ENCODE measurements around the gene CHD3. TPM values are rescaled to one million over a fixed set of nuclear protein-coding genes. Genes with fewer than 3 reads are reported as not detected.
A peak's percentile ranks its signal among the peaks of the same experiment; 100 is the strongest.
"Not testable (repeated sequence)": the region's sequence is repeated elsewhere in the genome, so short reads cannot be mapped to it uniquely, and the experiment has no call there.

Gene CHD3
- total RNA-seq, 4 donors from 2014 or later = 78.9 to 117 (median 91.4) TPM

DNA sequence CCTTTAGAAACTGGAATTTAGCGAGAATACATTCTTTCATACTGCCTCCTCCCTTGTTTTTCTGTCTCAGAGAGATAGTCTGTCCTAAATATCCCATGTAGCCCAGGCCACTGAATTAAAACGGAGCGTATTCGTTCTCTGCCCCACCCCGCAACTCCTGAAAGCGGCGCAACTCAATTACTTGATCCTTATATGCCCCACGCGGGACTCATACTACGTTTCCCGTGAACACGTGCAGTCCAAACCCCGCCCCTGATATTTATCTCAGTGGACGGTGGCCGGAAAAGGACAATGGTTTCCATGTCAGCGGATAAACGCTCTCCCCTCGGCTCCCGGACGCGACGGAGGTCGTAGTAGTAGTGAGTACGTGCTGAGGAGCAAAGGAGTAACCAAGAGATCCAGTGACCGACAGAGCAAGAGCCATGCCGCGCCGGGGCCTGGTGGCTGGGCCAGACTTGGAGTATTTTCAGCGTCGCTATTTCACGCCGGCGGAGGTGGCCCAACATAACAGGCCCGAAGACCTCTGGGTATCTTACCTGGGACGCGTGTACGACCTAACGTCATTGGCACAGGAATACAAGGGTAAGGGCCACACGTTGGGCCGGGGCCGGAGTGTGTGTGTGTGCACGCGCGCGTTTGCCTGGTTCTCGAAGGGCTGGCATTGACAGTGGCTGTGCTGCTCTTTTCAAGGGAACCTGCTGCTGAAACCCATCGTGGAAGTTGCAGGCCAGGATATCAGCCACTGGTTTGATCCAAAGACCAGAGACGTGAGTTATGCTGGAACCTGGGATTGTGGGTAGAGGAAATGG lies 30.7 kb upstream of the CHD3 start, which contains the start of gene CYB5D1:
Gene CYB5D1 (plus strand): TSS at position 291 of the 809 bp plus-strand sequence. CDS start 132 bp downstream, at position 423.
- intact Hi-C loops (cut with DNase I) = loop anchor here (5.0 kb wide), 1 partner anchor 36 kb away; no protein-coding TSS in a partner anchor
- Histone ChIP-seq H3K9me3 (no peaks in the 10 kb centered on the region), H3K36me3 (peaks cover 3 to 8% of the 10 kb centered on the region in 2 donors), H3K27ac (peak within 1 kb of the TSS; percentile 68 to 92 (median 88)), H3K4me1 (peaks cover 22 to 28% of the 10 kb centered on the region in 2 donors), H3K27me3 (no peaks in the 10 kb centered on the region), H3K4me3 (replicated peaks in 1 of 3) (peak within 1 kb of the TSS; percentile 41 to 93 (median 50))
- WGBS, 2 donors = 2 to 3% methylated on average over 39 to 41 of the region's 48 CpGs
- peak in 1 of 2 donors; percentile 30 for TF ChIP-seq POLR2A (IDR thresholded peaks at IDR 0.05)
- TF ChIP-seq, protein P1, sequence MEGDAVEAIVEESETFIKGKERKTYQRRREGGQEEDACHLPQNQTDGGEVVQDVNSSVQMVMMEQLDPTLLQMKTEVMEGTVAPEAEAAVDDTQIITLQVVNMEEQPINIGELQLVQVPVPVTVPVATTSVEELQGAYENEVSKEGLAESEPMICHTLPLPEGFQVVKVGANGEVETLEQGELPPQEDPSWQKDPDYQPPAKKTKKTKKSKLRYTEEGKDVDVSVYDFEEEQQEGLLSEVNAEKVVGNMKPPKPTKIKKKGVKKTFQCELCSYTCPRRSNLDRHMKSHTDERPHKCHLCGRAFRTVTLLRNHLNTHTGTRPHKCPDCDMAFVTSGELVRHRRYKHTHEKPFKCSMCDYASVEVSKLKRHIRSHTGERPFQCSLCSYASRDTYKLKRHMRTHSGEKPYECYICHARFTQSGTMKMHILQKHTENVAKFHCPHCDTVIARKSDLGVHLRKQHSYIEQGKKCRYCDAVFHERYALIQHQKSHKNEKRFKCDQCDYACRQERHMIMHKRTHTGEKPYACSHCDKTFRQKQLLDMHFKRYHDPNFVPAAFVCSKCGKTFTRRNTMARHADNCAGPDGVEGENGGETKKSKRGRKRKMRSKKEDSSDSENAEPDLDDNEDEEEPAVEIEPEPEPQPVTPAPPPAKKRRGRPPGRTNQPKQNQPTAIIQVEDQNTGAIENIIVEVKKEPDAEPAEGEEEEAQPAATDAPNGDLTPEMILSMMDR (IDR thresholded peaks at IDR 0.05) = peak in 1 of 6 experiments; percentile 4
- DNase-seq = peak; percentile 93

DNA sequence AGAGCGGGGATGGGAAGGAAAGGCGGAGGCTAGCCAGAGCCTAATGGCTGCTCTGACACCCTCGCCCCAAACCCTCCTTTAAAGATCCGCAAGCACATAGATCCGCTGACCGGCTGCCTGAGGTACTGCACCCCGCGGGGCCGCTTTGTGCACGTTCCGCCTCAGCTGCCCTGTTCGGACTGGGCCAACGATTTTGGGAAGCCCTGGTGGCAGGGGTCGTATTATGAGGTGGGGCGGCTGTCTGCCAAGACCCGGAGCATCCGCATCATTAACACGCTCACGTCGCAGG lies 30.1 kb upstream of the CHD3 start:
- H3K4me1 ChIP-seq = peaks cover 22 to 28% of the 10 kb centered on the region in 2 donors
- DNase-seq = peak; percentile 55 to 60
- no peak for TF ChIP-seq POLR2A (IDR thresholded peaks at IDR 0.05)
- TF ChIP-seq, protein P1 (IDR thresholded peaks at IDR 0.05) = peak in 4 of 6 experiments; percentile 43 to 54 (median 46)
- H3K27ac ChIP-seq = peak overlapping the region in 2 of 3 donors; percentile 88 to 92
- no peaks in the 10 kb centered on the region for H3K9me3 ChIP-seq
- no peaks in the 10 kb centered on the region for H3K27me3 ChIP-seq
- intact Hi-C loops (cut with DNase I) = loop anchor here (5.0 kb wide), 1 partner anchor 36 kb away; no protein-coding TSS in a partner anchor
- peaks cover 0 to 5% of the 10 kb centered on the region in 2 donors for H3K36me3 ChIP-seq
- H3K4me3 ChIP-seq (replicated peaks in 1 of 3) = peak overlapping the region; percentile 32 to 93 (median 50)
- 21 to 36% methylated on average over 18 to 20 of the region's 20 CpGs for WGBS, 2 donors

- peaks cover 22 to 28% of the 10 kb centered on the region in 2 donors for H3K4me1 ChIP-seq
- no peak for DNase-seq
- no peak overlapping the region for H3K27ac ChIP-seq
- no peak for TF ChIP-seq POLR2A (IDR thresholded peaks at IDR 0.05)
- TF ChIP-seq, protein P1 (IDR thresholded peaks at IDR 0.05) = no peak
- intact Hi-C loops (cut with DNase I) = loop anchor here (5.0 kb wide), 1 partner anchor 37 kb away; no protein-coding TSS in a partner anchor
- WGBS, 2 donors = 87 to 89% methylated on average over 8 of the region's 8 CpGs
- peaks cover 0 to 2% of the 10 kb centered on the region in 2 donors for H3K36me3 ChIP-seq
- H3K27me3 ChIP-seq = no peaks in the 10 kb centered on the region
- H3K9me3 ChIP-seq = no peaks in the 10 kb centered on the region
- no peak overlapping the region for H3K4me3 ChIP-seq (replicated peaks in 1 of 3)
Observed at GRCh38 chr17:7859028-7859427, 29.6 kb upstream of the CHD3 start.

DNA sequence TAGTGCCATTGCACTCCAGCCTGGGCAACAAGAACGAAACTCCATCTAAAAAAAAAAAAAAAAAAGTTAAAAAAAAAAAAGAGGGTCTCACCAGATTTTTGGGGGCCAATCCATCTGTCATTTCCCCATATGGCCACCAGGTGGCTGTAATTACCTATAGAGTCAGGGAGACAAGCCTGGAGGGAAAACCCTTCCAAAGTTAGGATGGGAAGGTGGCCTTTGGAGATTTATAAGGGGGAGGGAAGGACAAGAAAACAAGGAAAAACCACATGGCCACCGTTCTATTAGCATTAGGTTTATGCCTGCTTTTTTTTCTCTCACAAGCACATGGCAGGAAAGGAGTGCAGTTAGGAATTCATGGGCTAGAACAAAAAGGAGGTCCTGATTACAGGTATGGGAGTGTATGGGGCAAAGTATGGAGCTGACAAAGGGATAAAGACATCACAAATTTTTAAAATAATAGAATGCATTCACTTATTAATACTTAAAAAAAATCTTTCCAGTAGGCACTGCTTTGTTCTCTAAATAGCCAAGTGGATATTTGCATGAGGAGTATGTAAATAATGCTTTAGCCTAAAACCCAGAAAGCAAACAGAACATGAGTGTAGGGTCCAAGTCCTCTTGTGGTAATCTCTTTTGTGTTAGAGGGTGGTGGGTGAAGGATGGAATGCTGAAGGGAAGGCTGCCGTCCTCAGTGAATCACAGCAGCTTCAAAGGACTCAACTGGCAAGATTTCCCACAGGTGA lies 25.7 kb upstream of the CHD3 start:
- Histone ChIP-seq H3K4me1 (peaks cover 10 to 11% of the 10 kb centered on the region in 2 donors), H3K27me3 (no peaks in the 10 kb centered on the region), H3K36me3 (peaks cover 0 to 2% of the 10 kb centered on the region in 2 donors), H3K4me3 (replicated peaks in 1 of 3) (no peak overlapping the region), H3K9me3 (no peaks in the 10 kb centered on the region), H3K27ac (no peak overlapping the region)
- 44 to 48% methylated on average over 3 of the region's 3 CpGs for WGBS, 2 donors
- TF ChIP-seq, protein P1 (IDR thresholded peaks at IDR 0.05) = peak; percentile 64 to 92 (median 77)
- no peak for TF ChIP-seq POLR2A (IDR thresholded peaks at IDR 0.05)
- intact Hi-C loops (cut with DNase I) = loop anchor here (5.0 kb wide), 2 partner anchors 64 to 124 kb away; partner anchors contain the start of gene KCNAB3
- peak; percentile 49 to 52 for DNase-seq

GRCh38 chr17:7864384-7864783 lies 24.2 kb upstream of the CHD3 start:
- H3K4me3 ChIP-seq (replicated peaks in 1 of 3); H3K9me3 ChIP-seq; H3K4me1 ChIP-seq; H3K36me3 ChIP-seq; DNase-seq; H3K27me3 ChIP-seq; H3K27ac ChIP-seq: not testable (repeated sequence)
- intact Hi-C loops (cut with DNase I) = loop anchor here (5.0 kb wide), 2 partner anchors 63 to 123 kb away; partner anchors contain the start of gene KCNAB3
- 74 to 83% methylated on average over 5 of the region's 5 CpGs for WGBS, 2 donors

Measured in thyroid gland (tissue), 4 donors.